Duodenal mucosa (tissue), 2 donors: ENCODE data around the gene SUGP2.
A peak's percentile ranks its signal among the peaks of the same experiment; 100 is the strongest.

Experiments used
- H3K27ac ChIP-seq: one replicate; pipeline ENCODE4 v1.7.0; 2013; ENCODE audit warnings: low read depth, low read length
- H3K27me3 ChIP-seq, 2 donors: one replicate each; pipeline ENCODE4 v1.7.0; 2013; ENCODE audit warnings: low read length in 2 of 2, control low read depth in 1 of 2; ENCODE audit not compliant: insufficient read depth in 2 of 2, control insufficient read depth in 1 of 2
- H3K36me3 ChIP-seq, 2 donors: one replicate each; pipeline ENCODE4 v1.7.0; 2013; ENCODE audit warnings: low read length in 2 of 2, control low read depth in 1 of 2; ENCODE audit not compliant: insufficient read depth in 2 of 2, control insufficient read depth in 1 of 2
- H3K4me1 ChIP-seq, 2 donors: one replicate each; pipeline ENCODE4 v1.7.0; 2013; ENCODE audit warnings: low read length in 2 of 2, control low read depth in 1 of 2; ENCODE audit not compliant: insufficient read depth in 2 of 2, control insufficient read depth in 1 of 2
- H3K4me3 ChIP-seq, 2 donors: one replicate each; pipeline ENCODE4 v1.7.0; 2013; ENCODE audit warnings: low read length in 2 of 2, low read depth in 1 of 2
- H3K9ac ChIP-seq, 2 donors: one replicate each; pipeline ENCODE4 v1.7.0; 2013; ENCODE audit warnings: low read length in 2 of 2, low read depth in 1 of 2
- H3K9me3 ChIP-seq, 2 donors: one replicate each; pipeline ENCODE4 v1.7.0; 2013; ENCODE audit warnings: low read length in 2 of 2, control low read depth in 1 of 2; ENCODE audit not compliant: control insufficient read depth in 1 of 2

The SUGP2 gene

GRCh38 chr19:19033426-19034203 is at the start of gene SUGP2, which contains the start of gene ARMC6:
Gene SUGP2 (minus strand): TSS chr19:19033517. CDS start chr19:19031071, 2,446 bp downstream.
Gene ARMC6 (plus strand): TSS chr19:19033603. CDS start chr19:19034210, 607 bp downstream.
- peak within 1 kb of the TSS; percentile 85 for H3K9ac ChIP-seq
- H3K4me1 ChIP-seq, result peaks cover 5 to 19% of the 10 kb centered on the region in 2 donors
- H3K27me3 ChIP-seq, result no peaks in the 10 kb centered on the region
- peak within 1 kb of the TSS; percentile 77 to 90 for H3K4me3 ChIP-seq
- no peaks in the 10 kb centered on the region for H3K9me3 ChIP-seq
- peaks cover 0 to 19% of the 10 kb centered on the region in 2 donors for H3K36me3 ChIP-seq
- H3K27ac ChIP-seq, result peak within 1 kb of the TSS; percentile 86

- Histone ChIP-seq H3K9me3 (no peaks in the 10 kb centered on the region), H3K4me3 (no peak overlapping the region), H3K36me3 (no peaks in the 10 kb centered on the region), H3K27me3 (no peaks in the 10 kb centered on the region), H3K9ac (no peak overlapping the region), H3K4me1 (no peaks in the 10 kb centered on the region), H3K27ac (no peak overlapping the region)
Measured at GRCh38 chr19:19081642-19082151, 48.4 kb upstream of the SUGP2 start.

DNA sequence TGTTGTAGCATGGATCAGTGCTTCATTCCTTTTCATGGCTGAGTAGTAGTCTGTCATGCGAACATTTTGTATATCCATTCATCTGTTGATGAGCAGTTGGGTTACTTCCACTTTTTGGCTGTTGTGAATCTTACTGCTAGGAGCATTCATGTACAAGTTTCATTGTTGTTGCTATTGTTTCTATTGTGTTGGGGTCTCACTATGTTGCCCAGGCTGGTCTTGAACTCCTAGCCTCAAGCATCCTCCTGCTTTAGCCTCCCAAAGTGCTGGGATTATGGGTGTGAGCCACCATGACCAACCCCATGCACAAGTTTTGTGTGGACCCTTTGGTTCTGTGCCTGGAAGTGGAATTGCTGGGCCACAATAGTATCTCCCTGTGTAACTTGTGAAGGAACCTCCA is 46.3 kb upstream of the SUGP2 start:
- no peaks in the 10 kb centered on the region for H3K27me3 ChIP-seq
- no peak overlapping the region for H3K9ac ChIP-seq
- no peaks in the 10 kb centered on the region for H3K9me3 ChIP-seq
- peaks cover 0 to 2% of the 10 kb centered on the region in 2 donors for H3K4me1 ChIP-seq
- H3K27ac ChIP-seq, result no peak overlapping the region
- no peak overlapping the region for H3K4me3 ChIP-seq
- H3K36me3 ChIP-seq, result peaks cover 0 to 6% of the 10 kb centered on the region in 2 donors

- Histone ChIP-seq H3K9me3 (no peaks in the 10 kb centered on the region), H3K4me1 (peaks cover 0 to 10% of the 10 kb centered on the region in 2 donors), H3K36me3 (peaks cover 0 to 6% of the 10 kb centered on the region in 2 donors), H3K4me3 (no peak overlapping the region), H3K27me3 (no peaks in the 10 kb centered on the region), H3K9ac (no peak overlapping the region), H3K27ac (no peak overlapping the region)
Measured at GRCh38 chr19:19078801-19079200, 45.5 kb upstream of the SUGP2 start.

DNA sequence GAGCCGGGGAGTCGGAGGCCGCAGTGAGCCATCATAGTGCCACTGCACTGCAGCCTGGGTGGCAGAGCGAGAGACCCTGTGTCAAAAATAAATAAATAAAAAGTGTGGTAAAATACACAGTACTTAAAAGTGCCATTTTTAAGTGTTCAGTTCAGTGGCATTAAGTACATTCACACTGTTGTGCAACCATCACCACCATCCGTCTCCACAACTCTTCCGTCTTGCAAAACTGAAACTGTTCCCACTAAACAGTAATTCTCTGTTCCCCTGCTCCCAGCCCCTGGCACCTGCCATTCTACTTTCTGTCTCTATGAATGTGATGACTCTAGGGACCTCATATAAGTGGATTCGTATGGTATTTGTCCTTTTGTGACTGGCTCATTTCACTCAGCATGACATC is 43.8 kb upstream of the SUGP2 start:
- peaks cover 0 to 6% of the 10 kb centered on the region in 2 donors for H3K36me3 ChIP-seq
- no peaks in the 10 kb centered on the region for H3K9me3 ChIP-seq
- H3K27me3 ChIP-seq, result no peaks in the 10 kb centered on the region
- H3K9ac ChIP-seq, result no peak overlapping the region
- peaks cover 0 to 10% of the 10 kb centered on the region in 2 donors for H3K4me1 ChIP-seq
- H3K27ac ChIP-seq, result no peak overlapping the region
- no peak overlapping the region for H3K4me3 ChIP-seq

DNA sequence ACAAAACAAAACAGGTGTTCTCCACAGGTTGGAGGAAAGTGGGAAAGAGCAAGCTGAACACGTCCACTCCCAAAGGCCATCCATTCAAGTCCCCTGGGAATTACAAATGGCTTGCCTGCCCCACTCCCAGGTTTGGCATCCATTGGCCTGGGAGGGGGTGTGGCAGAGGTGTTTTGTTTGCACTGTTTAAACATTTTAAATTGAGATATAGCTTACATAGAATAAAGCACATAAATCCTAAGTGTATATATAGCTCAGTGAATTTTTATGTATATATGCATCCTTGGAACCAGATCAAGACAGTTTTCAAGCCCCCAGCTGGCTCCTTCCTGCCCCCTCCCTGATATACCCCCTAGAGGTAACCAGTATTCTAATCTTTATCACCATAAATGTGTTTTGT is 43.2 kb upstream of the SUGP2 start:
- peaks cover 0 to 6% of the 10 kb centered on the region in 2 donors for H3K36me3 ChIP-seq
- H3K9ac ChIP-seq, result no peak overlapping the region
- no peaks in the 10 kb centered on the region for H3K9me3 ChIP-seq
- H3K27me3 ChIP-seq, result no peaks in the 10 kb centered on the region
- peaks cover 0 to 10% of the 10 kb centered on the region in 2 donors for H3K4me1 ChIP-seq
- H3K27ac ChIP-seq, result no peak overlapping the region
- H3K4me3 ChIP-seq, result no peak overlapping the region

- Histone ChIP-seq H3K9me3 (no peaks in the 10 kb centered on the region), H3K36me3 (peaks cover 0 to 9% of the 10 kb centered on the region in 2 donors), H3K27me3 (no peaks in the 10 kb centered on the region), H3K27ac (no peak overlapping the region), H3K9ac (no peak overlapping the region), H3K4me1 (peaks cover 0 to 10% of the 10 kb centered on the region in 2 donors), H3K4me3 (no peak overlapping the region)
Measured at GRCh38 chr19:19075126-19075525, 41.8 kb upstream of the SUGP2 start.

DNA sequence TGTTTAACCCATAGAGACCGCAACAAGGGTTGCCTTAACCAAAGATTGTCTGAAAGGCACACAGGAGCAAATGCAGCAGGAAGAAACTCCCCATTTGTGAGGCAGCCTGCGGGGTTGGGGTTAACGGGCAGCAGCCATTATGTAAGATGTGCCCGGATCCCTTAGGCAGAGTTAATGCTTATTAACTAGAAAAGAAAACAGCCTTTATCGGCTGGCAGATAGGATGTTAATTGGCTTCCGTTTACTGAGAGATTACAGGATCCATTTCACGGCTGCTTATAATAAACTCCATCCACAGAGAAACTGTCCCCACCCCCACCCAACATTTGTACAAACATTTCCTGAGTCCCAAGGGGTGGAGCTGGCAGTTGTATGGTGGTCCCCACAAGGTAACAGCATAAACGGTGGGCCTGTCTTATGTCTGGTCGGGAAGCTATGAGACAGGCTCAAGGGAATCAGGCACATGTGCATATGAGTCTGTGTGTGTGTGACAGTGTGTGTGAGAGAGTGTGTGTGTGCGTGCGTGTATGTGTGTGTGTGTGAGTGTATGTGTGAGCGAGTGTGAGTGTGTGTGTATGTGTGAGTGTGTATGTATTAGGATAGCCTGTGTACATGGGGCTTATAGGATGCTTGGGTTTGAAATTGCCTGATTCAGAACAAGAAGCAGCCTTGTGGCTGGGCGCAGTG is 41.0 kb upstream of the SUGP2 start:
- no peaks in the 10 kb centered on the region for H3K27me3 ChIP-seq
- H3K9ac ChIP-seq, result no peak overlapping the region
- no peak overlapping the region for H3K27ac ChIP-seq

GRCh38 chr19:19071897-19072296 is 38.6 kb upstream of the SUGP2 start:
- H3K9me3 ChIP-seq, result no peaks in the 10 kb centered on the region

More for the DNA sequence above, 41.0 kb upstream of the SUGP2 start:
- H3K4me3 ChIP-seq, result peak overlapping the region in 1 of 2 donors; percentile 14
- H3K36me3 ChIP-seq, result peaks cover 0 to 9% of the 10 kb centered on the region in 2 donors
- H3K9me3 ChIP-seq, result no peaks in the 10 kb centered on the region
- H3K4me1 ChIP-seq, result peaks cover 0 to 10% of the 10 kb centered on the region in 2 donors

More at GRCh38 chr19:19071897-19072296, 38.6 kb upstream of the SUGP2 start:
- H3K27ac ChIP-seq, result no peak overlapping the region
- peaks cover 0 to 10% of the 10 kb centered on the region in 2 donors for H3K4me1 ChIP-seq
- peaks cover 0 to 9% of the 10 kb centered on the region in 2 donors for H3K36me3 ChIP-seq
- H3K4me3 ChIP-seq, result no peak overlapping the region
- no peak overlapping the region for H3K9ac ChIP-seq
- H3K27me3 ChIP-seq, result no peaks in the 10 kb centered on the region
